ENCODE measurements around the gene OCSTAMP.

GRCh38 chr20:46558511-46558959, 8.1 kb upstream of the OCSTAMP start:
- TF ChIP-seq, protein P1, sequence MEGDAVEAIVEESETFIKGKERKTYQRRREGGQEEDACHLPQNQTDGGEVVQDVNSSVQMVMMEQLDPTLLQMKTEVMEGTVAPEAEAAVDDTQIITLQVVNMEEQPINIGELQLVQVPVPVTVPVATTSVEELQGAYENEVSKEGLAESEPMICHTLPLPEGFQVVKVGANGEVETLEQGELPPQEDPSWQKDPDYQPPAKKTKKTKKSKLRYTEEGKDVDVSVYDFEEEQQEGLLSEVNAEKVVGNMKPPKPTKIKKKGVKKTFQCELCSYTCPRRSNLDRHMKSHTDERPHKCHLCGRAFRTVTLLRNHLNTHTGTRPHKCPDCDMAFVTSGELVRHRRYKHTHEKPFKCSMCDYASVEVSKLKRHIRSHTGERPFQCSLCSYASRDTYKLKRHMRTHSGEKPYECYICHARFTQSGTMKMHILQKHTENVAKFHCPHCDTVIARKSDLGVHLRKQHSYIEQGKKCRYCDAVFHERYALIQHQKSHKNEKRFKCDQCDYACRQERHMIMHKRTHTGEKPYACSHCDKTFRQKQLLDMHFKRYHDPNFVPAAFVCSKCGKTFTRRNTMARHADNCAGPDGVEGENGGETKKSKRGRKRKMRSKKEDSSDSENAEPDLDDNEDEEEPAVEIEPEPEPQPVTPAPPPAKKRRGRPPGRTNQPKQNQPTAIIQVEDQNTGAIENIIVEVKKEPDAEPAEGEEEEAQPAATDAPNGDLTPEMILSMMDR (IDR thresholded peaks at IDR 0.05) = no peak
- TF ChIP-seq POLR2A (IDR thresholded peaks at IDR 0.05) = no peak

Measured in adrenal gland (tissue), 5 donors.